Measurements from ENCODE around the gene FGD2. TPM values are rescaled to one million over a fixed set of nuclear protein-coding genes. Genes with fewer than 3 reads are reported as not detected.

FGD2 gene
- total RNA-seq, 2 donors from 2014 or later, result not detected

DNA sequence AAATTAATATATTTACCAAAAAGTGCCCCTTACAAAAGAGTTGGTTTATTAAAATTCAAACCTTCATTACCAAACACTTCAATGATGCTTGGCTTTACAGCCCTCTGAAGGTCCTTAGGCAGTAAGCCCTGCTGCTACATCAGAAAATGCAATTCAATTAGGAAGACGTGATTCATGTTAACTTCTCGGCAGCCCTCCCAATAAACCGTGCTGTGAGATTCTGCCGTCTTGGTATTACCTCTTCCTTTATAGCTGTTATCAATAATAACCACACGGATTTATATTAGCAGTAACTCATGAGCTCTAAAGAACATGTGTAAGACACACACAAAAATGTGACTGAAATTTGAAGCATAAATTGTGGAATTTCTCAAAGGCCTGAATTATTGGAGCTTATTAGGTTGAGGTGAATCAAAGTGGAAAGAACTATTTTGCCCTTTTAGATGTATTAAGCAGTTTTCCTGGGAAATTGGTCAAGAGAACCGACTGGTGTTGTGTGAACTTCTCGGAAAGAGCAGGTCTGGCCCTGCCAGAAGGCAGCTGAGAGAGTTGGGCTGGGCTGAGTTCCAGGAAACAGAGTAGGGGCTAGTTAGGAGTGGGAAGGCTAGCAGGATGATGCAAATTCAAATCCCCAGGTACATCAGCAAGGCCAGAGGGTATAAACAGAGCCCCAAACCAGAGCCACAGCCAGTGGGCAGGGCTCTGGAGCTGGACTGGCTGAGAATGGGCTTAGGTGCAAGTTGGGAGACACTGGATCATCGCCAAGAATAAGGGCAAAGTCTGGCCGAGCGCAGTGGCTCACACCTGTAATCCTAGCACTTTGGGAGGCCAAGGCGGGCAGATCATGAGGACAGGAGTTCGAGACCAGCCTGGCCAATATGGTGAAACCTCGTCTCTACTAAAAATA, 33.1 kb downstream of the FGD2 start:
- Histone ChIP-seq H3K9me3 (ENCODE audit: control insufficient read depth, low read length) (no peaks in the 10 kb centered on the region), H3K4me3 (ENCODE audit: low read length) (no peak overlapping the region), H3K27me3 (ENCODE audit: control insufficient read depth, insufficient read depth, low read length, poor library complexity, severe bottlenecking) (no peaks in the 10 kb centered on the region), H3K4me1 (ENCODE audit: control insufficient read depth, insufficient read depth, low read length) (no peaks in the 10 kb centered on the region), H3K36me3 (ENCODE audit: control insufficient read depth, insufficient read depth, low read length) (no peaks in the 10 kb centered on the region), H3K27ac (ENCODE audit: low read depth, low read length) (no peak overlapping the region), H3K9ac (ENCODE audit: extremely low read depth, low read length, poor library complexity, severe bottlenecking) (no peak overlapping the region)
- Mint-ChIP-seq H3K9me3 (peaks cover 2% of the 10 kb centered on the region), H3K4me1 (no peaks in the 10 kb centered on the region), H3K4me3 (no peak overlapping the region), H3K27ac (no peak overlapping the region), H3K27me3 (ENCODE audit: insufficient read depth) (no peaks in the 10 kb centered on the region), H3K36me3 (ENCODE audit: low read depth) (no peaks in the 10 kb centered on the region)
- TF ChIP-seq, protein P1, sequence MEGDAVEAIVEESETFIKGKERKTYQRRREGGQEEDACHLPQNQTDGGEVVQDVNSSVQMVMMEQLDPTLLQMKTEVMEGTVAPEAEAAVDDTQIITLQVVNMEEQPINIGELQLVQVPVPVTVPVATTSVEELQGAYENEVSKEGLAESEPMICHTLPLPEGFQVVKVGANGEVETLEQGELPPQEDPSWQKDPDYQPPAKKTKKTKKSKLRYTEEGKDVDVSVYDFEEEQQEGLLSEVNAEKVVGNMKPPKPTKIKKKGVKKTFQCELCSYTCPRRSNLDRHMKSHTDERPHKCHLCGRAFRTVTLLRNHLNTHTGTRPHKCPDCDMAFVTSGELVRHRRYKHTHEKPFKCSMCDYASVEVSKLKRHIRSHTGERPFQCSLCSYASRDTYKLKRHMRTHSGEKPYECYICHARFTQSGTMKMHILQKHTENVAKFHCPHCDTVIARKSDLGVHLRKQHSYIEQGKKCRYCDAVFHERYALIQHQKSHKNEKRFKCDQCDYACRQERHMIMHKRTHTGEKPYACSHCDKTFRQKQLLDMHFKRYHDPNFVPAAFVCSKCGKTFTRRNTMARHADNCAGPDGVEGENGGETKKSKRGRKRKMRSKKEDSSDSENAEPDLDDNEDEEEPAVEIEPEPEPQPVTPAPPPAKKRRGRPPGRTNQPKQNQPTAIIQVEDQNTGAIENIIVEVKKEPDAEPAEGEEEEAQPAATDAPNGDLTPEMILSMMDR (conservative IDR thresholded peaks at IDR 0.05), result no peak
- DNase-seq, result no peak
- WGBS, 2 experiments (ENCODE audit: insufficient coverage in 1 of 2, insufficient read length in 1 of 2), result 89 to 94% methylated on average over 11 to 13 of the region's 13 CpGs

DNA sequence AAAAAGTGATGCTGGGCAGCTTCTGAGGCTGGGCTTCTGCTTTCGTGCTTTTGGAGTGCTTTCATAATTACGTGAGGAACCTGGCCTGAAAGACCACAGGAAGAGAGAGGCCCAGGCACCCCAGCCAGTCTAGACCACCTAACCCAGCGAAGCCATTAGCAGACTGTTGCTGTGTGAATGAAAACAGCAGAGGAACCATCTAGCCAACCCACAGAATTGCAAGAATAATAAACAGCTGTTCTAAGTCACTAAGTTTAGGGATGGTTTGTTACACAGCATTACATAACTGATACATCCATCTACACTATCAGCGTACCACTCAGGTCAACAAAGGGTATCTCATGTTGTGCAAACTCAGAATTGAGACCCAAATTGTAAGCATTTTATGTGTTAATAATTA, 34.5 kb downstream of the FGD2 start:
- Histone ChIP-seq H3K9me3 (ENCODE audit: control insufficient read depth, low read length) (no peaks in the 10 kb centered on the region), H3K36me3 (ENCODE audit: control insufficient read depth, insufficient read depth, low read length) (no peaks in the 10 kb centered on the region), H3K27me3 (ENCODE audit: control insufficient read depth, insufficient read depth, low read length, poor library complexity, severe bottlenecking) (no peaks in the 10 kb centered on the region), H3K4me1 (ENCODE audit: control insufficient read depth, insufficient read depth, low read length) (no peaks in the 10 kb centered on the region), H3K4me3 (ENCODE audit: low read length) (no peak overlapping the region), H3K27ac (ENCODE audit: low read depth, low read length) (no peak overlapping the region), H3K9ac (ENCODE audit: extremely low read depth, low read length, poor library complexity, severe bottlenecking) (no peak overlapping the region)
- no peak overlapping the region for H3K4me3 Mint-ChIP-seq
- H3K4me1 Mint-ChIP-seq, result no peaks in the 10 kb centered on the region
- DNase-seq, result no peak
- H3K27ac Mint-ChIP-seq, result no peak overlapping the region
- WGBS, 2 experiments (ENCODE audit: insufficient coverage in 1 of 2, insufficient read length in 1 of 2), result 91 to 100% methylated on average over 2 to 4 of the region's 4 CpGs
- peaks cover 2% of the 10 kb centered on the region for H3K9me3 Mint-ChIP-seq
- no peaks in the 10 kb centered on the region for H3K27me3 Mint-ChIP-seq (ENCODE audit: insufficient read depth)
- H3K36me3 Mint-ChIP-seq (ENCODE audit: low read depth), result no peaks in the 10 kb centered on the region
- TF ChIP-seq, protein P1 (conservative IDR thresholded peaks at IDR 0.05), result no peak

DNA sequence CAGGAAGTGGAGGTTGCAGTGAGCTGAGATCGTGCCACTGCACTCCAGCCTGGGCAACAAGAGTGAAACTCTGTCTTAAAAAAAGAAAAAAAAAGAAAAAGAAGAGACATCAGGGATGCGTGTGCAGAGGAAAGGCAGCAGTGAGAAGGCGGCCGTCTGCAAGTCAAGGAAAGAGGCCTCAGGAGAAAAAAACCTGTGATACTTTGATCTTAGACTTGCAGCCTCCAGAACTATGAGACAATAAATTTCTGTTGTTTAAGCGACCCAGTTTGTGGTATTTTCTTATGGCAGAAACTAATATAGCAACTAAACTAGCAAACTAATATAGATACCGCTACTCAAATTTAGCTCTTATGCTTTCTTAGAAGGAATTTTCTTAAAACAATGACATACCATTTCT, 36.1 kb downstream of the FGD2 start:
- no peak overlapping the region for H3K9ac ChIP-seq (ENCODE audit: extremely low read depth, low read length, poor library complexity, severe bottlenecking)
- H3K4me3 ChIP-seq (ENCODE audit: low read length), result no peak overlapping the region
- TF ChIP-seq, protein P1 (conservative IDR thresholded peaks at IDR 0.05), result no peak
- H3K4me1 ChIP-seq (ENCODE audit: control insufficient read depth, insufficient read depth, low read length), result no peaks in the 10 kb centered on the region
- DNase-seq, result no peak
- Mint-ChIP-seq H3K27ac (no peak overlapping the region), H3K4me3 (no peak overlapping the region), H3K27me3 (ENCODE audit: insufficient read depth) (no peaks in the 10 kb centered on the region), H3K9me3 (peaks cover 2% of the 10 kb centered on the region), H3K36me3 (ENCODE audit: low read depth) (no peaks in the 10 kb centered on the region), H3K4me1 (no peaks in the 10 kb centered on the region)
- H3K9me3 ChIP-seq (ENCODE audit: control insufficient read depth, low read length), result no peaks in the 10 kb centered on the region
- 91 to 93% methylated on average over 4 to 6 of the region's 6 CpGs for WGBS, 2 experiments (ENCODE audit: insufficient coverage in 1 of 2, insufficient read length in 1 of 2)
- no peaks in the 10 kb centered on the region for H3K36me3 ChIP-seq (ENCODE audit: control insufficient read depth, insufficient read depth, low read length)
- no peak overlapping the region for H3K27ac ChIP-seq (ENCODE audit: low read depth, low read length)
- H3K27me3 ChIP-seq (ENCODE audit: control insufficient read depth, insufficient read depth, low read length, poor library complexity, severe bottlenecking), result no peaks in the 10 kb centered on the region

Data from endodermal cell (in vitro differentiated cells).